Liver (tissue), 9 donors: ENCODE results near the gene MDC1. TPM values are rescaled to one million over a fixed set of nuclear protein-coding genes. Genes with fewer than 3 reads are reported as not detected.
A peak's percentile ranks its signal among the peaks of the same experiment; 100 is the strongest.
"Not testable (repeated sequence)": the region's sequence is repeated elsewhere in the genome, so short reads cannot be mapped to it uniquely, and the experiment has no call there.

ENCODE experiments used
- DNase-seq: peaks from one replicate; pipeline ENCODE4 v3.0.0-alpha.2; 2017; ENCODE audit warnings: low spot score
- H3K27ac ChIP-seq, 2 donors: one replicate each; pipeline ENCODE4 v1.7.0; 2013; ENCODE audit warnings: inconsistent platforms in 2 of 2, low read length in 2 of 2, control low read depth in 1 of 2, low read depth in 1 of 2, mild to moderate bottlenecking in 1 of 2
- H3K27me3 ChIP-seq, 4 donors: one replicate each; pipeline versions ENCODE4 v1.6.1 to v1.7.0; 2013; ENCODE audit warnings: low read length in 3 of 4, inconsistent platforms in 1 of 4, mild to moderate bottlenecking in 1 of 4, moderate library complexity in 1 of 4; ENCODE audit not compliant: control insufficient read depth in 4 of 4, insufficient read depth in 4 of 4
- H3K36me3 ChIP-seq, 4 donors: one replicate each; pipeline versions ENCODE4 v1.6.1 to v1.7.0; 2013; ENCODE audit warnings: low read length in 3 of 4, mild to moderate bottlenecking in 3 of 4, low read depth in 1 of 4, moderate library complexity in 1 of 4; ENCODE audit not compliant: control insufficient read depth in 4 of 4, insufficient read depth in 3 of 4
- H3K4me1 ChIP-seq, 4 donors: one replicate each; pipeline versions ENCODE4 v1.6.1 to v1.7.0; 2013; ENCODE audit warnings: low read length in 3 of 4, mild to moderate bottlenecking in 3 of 4, moderate library complexity in 1 of 4; ENCODE audit not compliant: control insufficient read depth in 4 of 4, insufficient read depth in 4 of 4
- H3K4me3 ChIP-seq, 3 donors: one replicate each; pipeline versions ENCODE4 v1.6.1 to v1.7.0; 2013; ENCODE audit warnings: low read length in 3 of 3, control low read depth in 1 of 3, low read depth in 1 of 3, mild to moderate bottlenecking in 1 of 3
- H3K9ac ChIP-seq, 2 donors: one replicate each; pipeline ENCODE4 v1.7.0; 2013; ENCODE audit warnings: low read length in 2 of 2, mild to moderate bottlenecking in 2 of 2, moderate library complexity in 2 of 2, control low read depth in 1 of 2, low read depth in 1 of 2
- H3K9me3 ChIP-seq, 4 donors: one replicate each; pipeline versions ENCODE4 v1.6.1 to v1.7.0; 2013; ENCODE audit warnings: low read length in 3 of 4; ENCODE audit not compliant: control insufficient read depth in 4 of 4
- CTCF ChIP-seq: fragments of 150-350 bp; IDR thresholded peaks from 2 replicates; pipeline ENCODE4 v1.5.1; 2017; ENCODE audit warnings: improper control_type of control experiment, low read depth, low read length; ENCODE audit not compliant: missing input control
- FOXA1 ChIP-seq: IDR thresholded peaks from 2 replicates; pipeline ENCODE4 v1.6.1; 2016; ENCODE audit warnings: antibody characterized with exemption
- FOXA2 ChIP-seq: IDR thresholded peaks from 2 replicates; pipeline ENCODE4 v1.6.1; 2016; ENCODE audit warnings: antibody characterized with exemption
- HNF4G ChIP-seq: IDR thresholded peaks from 2 replicates; pipeline ENCODE4 v1.6.1; 2016; ENCODE audit warnings: antibody characterized with exemption
- JUND ChIP-seq, 2 donors: IDR thresholded peaks; 2 replicates each; pipeline ENCODE4 v1.6.1; 2016; ENCODE audit warnings: antibody characterized with exemption in 2 of 2
- NR2F2 ChIP-seq: IDR thresholded peaks from 2 replicates; pipeline ENCODE4 v1.6.1; 2016; ENCODE audit warnings: antibody characterized with exemption
- SP1 ChIP-seq: IDR thresholded peaks from 2 replicates; pipeline ENCODE4 v1.6.1; 2018; ENCODE audit warnings: antibody characterized with exemption, mild to moderate bottlenecking
- TAF1 ChIP-seq: conservative IDR thresholded peaks from 2 replicates; pipeline ENCODE4 v1.6.1; 2016; ENCODE audit warnings: antibody characterized with exemption, mild to moderate bottlenecking
- YY1 ChIP-seq: IDR thresholded peaks from 2 replicates; pipeline ENCODE4 v1.6.1; 2016; ENCODE audit warnings: antibody characterized with exemption, mild to moderate bottlenecking
- WGBS: extraction: QIAGEN DNeasy Blood & Tissue Kit; methylation state at CpG from one replicate; pipeline ENCODE4 v1.1.7; 2013; 5-methylcytosine and 5-hydroxymethylcytosine counted together
- polyA plus RNA-seq, 2 donors: library from polyadenylated mRNA; stranded (reverse) in 1 of 2; unstranded in 1 of 2; fragments of 200-250 nt in 1 of 2; fragments of >200 nt in 1 of 2; fragmentation: Nextera tagmentation in 1 of 2; extraction: Ambion mirVana in 1 of 2; gene quantifications; one replicate each; pipeline versions ENCODE4 v1.2.1 to v1.2.3, GENCODE V29; 2013 to 2015
- total RNA-seq, 2 donors: library from RNA; depleted of rRNA; stranded (reverse); fragments of >200 nt; gene quantifications; one replicate each; pipeline ENCODE4 v1.2.3, GENCODE V29; 2014
- TF ChIP-seq, protein P1 (sequence below): IDR thresholded peaks from 2 replicates; pipeline ENCODE4 v1.6.1; 2016; ENCODE audit warnings: antibody characterized with exemption
- TF ChIP-seq, protein P2 (sequence below): IDR thresholded peaks from 2 replicates; pipeline ENCODE4 v1.6.1; 2016; ENCODE audit warnings: antibody characterized with exemption
- donor health status: healthy.
- donor health status: healthy.
- donor health status: healthy.
- donor health status: healthy.
- donor health status: healthy.

MDC1 gene
- total and polyA plus RNA-seq, 4 donors: 5.9 to 15.5 (median 8.4) TPM

DNA sequence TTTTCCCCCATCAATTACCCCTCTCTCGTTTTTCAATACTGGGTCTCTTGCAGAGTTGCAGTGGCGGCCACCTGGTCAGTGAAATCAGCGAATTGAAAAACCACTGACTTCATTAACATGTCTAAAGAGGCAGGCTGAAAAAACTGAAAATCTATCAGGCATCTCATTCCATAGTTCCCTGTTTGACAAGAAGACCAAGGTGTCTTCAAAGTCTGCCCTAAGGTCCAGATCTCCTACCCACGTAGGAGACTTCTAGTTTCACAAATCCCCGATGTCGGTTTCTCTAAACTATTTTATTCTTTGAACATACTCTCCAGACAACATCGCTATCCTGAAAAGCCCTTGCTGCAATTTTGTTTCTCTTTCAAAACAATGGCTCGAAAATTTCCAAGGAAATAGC lies 2.3 kb upstream of the MDC1 start:
- Histone ChIP-seq H3K4me3 (peak overlapping the region in 2 of 3 donors; percentile 51 to 94), H3K27me3 (no peaks in the 10 kb centered on the region), H3K27ac (peak overlapping the region; percentile 90 to 96), H3K9me3 (no peaks in the 10 kb centered on the region), H3K9ac (peak overlapping the region in 1 of 2 donors; percentile 41), H3K4me1 (peaks cover 4 to 38% (median 31%) of the 10 kb centered on the region in 4 donors), H3K36me3 (peaks cover 6 to 17% (median 13%) of the 10 kb centered on the region in 4 donors)
- TF ChIP-seq FOXA1 (no peak), CTCF (no peak), YY1 (no peak), FOXA2 (no peak), NR2F2 (no peak), SP1 (no peak)
- TF ChIP-seq, protein P1, sequence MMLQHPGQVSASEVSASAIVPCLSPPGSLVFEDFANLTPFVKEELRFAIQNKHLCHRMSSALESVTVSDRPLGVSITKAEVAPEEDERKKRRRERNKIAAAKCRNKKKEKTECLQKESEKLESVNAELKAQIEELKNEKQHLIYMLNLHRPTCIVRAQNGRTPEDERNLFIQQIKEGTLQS: no peak
- TF ChIP-seq, protein P2, sequence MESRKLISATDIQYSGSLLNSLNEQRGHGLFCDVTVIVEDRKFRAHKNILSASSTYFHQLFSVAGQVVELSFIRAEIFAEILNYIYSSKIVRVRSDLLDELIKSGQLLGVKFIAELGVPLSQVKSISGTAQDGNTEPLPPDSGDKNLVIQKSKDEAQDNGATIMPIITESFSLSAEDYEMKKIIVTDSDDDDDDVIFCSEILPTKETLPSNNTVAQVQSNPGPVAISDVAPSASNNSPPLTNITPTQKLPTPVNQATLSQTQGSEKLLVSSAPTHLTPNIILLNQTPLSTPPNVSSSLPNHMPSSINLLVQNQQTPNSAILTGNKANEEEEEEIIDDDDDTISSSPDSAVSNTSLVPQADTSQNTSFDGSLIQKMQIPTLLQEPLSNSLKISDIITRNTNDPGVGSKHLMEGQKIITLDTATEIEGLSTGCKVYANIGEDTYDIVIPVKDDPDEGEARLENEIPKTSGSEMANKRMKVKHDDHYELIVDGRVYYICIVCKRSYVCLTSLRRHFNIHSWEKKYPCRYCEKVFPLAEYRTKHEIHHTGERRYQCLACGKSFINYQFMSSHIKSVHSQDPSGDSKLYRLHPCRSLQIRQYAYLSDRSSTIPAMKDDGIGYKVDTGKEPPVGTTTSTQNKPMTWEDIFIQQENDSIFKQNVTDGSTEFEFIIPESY: no peak
- WGBS: 40% methylated on average over 8 of the region's 8 CpGs
- DNase-seq: no peak

GRCh38 chr6:30717845-30718720 lies 1.0 kb upstream of the MDC1 start:
- Histone ChIP-seq H3K36me3 (peaks cover 0 to 17% (median 15%) of the 10 kb centered on the region in 4 donors), H3K4me1 (peaks cover 4 to 30% (median 26%) of the 10 kb centered on the region in 4 donors), H3K27ac (peak overlapping the region; percentile 58 to 87), H3K4me3 (peak overlapping the region; percentile 19 to 46 (median 42)), H3K9ac (peak overlapping the region in 1 of 2 donors; percentile 62)
- not testable (repeated sequence) for H3K27me3 ChIP-seq, DNase-seq, H3K9me3 ChIP-seq
- 81% methylated on average over 37 of the region's 37 CpGs for WGBS
- peak; percentile 71 for TF ChIP-seq YY1
- peak; percentile 70 for TF ChIP-seq TAF1
- peak in 1 of 2 donors; percentile 11 for TF ChIP-seq JUND (IDR thresholded peaks at IDR 0.05)

GRCh38 chr6:30716879-30717128 lies 277 bp downstream of the MDC1 start:
- Histone ChIP-seq H3K4me3 (peak overlapping the region; percentile 65 to 75 (median 67)), H3K27ac (peak overlapping the region; percentile 78 to 90), H3K36me3 (peaks cover 2 to 24% (median 20%) of the 10 kb centered on the region in 4 donors), H3K9ac (peak overlapping the region; percentile 61 to 68), H3K4me1 (peaks cover 4 to 17% (median 15%) of the 10 kb centered on the region in 4 donors), H3K27me3 (no peaks in the 10 kb centered on the region), H3K9me3 (no peaks in the 10 kb centered on the region)
- no peak for TF ChIP-seq HNF4G
- no peak for DNase-seq
- WGBS: 1% methylated on average over 8 of the region's 8 CpGs
